ENCODE results near the gene HOXC4. TPM values are rescaled to one million over a fixed set of nuclear protein-coding genes. Genes with fewer than 3 reads are reported as not detected.

Gene HOXC4
- total RNA-seq, 2 donors from 2014 or later = not detected

DNA sequence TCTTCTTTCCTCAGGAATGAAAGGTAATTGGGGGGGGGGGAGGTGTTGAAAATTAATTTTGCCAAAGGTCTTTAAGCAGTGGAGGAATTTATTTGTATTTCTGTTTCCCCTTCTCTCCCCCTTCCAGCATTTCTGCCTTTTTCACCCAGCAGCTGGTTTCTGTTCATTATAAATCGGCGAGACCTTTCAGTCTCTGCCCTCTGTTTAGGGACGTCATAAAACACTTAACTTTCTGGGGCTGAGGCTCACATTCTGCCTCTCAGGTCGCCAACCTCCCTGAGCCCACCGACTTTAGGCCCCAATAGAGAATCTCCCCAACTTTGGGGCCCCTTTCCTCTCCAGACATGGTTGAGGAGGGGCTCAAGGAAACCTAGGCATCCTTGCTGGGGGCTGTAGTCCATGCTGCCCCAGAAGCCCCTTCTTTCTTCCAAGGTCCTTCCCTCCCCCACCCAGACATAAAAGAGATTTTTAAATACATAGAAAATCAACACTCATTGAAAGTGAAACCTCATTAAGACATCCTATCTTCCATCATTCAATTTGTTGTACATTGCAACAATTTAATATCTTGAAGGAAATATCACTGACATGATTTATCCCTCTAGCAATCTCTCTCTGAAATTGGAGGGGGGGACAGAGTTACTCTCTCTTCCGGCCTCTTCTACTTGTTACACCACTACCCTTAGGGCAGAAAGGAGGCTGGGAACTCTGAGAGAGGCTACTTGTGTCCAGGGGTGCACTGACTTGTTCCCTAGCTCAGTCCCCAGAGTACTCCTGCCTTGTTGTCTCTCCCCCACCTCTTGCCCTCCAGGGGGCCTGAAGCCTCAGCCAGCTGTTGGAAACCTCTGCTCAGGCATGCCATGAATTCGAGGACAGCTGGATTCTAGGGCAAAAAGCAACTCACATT lies 27.9 kb upstream of the HOXC4 start:
- Histone ChIP-seq H3K36me3 (no peaks in the 10 kb centered on the region), H3K27ac (no peak overlapping the region), H3K9me3 (no peaks in the 10 kb centered on the region), H3K9ac (ENCODE audit: low read depth in 2 of 2, low read length in 2 of 2) (no peak overlapping the region), H3K4me3 (no peak overlapping the region), H3K27me3 (peaks cover 92% of the 10 kb centered on the region), H3K4me1 (no peaks in the 10 kb centered on the region)
- TF ChIP-seq CTCF (IDR thresholded peaks at IDR 0.05) = no peak
- intact Hi-C loops (cut with DNase I) = loop anchor here (5.0 kb wide), 1 partner anchor 177 kb away; no protein-coding TSS in a partner anchor
- DNase-seq = no peak

DNA sequence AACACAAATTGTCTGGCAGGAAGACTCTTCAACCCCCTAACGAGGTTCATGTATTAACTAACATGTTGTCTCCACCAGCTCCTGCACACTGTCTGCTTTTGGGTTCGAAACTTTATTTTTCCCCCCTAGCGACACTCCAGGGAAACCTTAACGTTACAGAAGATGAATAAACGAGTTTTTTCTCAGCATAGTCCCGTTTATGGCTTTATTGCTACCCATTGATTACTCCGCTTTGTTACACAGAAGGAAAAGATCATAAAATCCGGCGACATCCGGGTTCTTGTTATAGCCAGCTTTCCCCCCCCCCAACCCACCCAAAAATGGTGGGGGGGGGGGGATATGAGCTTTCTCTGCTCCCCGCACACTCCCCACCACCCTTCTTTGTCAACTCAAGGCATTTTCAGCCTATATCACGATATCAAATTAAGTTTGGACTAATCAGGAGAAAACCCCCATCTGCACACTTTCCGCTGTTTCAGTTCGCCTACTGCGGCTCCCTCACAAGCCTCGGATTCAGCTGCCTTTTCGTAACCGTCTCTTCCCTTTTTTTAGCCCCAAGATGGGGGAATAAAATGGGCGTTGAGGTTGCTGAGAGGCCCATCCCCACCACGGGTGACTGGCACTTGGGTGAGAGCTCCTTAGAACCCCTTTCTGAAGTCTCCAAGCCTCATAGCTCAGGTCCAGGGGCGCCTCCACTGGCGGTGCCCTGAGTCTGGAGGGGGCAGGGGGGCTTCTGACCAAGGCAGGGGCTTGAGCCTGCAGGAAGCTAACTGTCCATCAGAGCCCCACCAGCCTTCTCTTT lies 26.8 kb upstream of the HOXC4 start:
- no peak for TF ChIP-seq CTCF (IDR thresholded peaks at IDR 0.05)
- Histone ChIP-seq H3K27ac (no peak overlapping the region), H3K9ac (ENCODE audit: low read depth in 2 of 2, low read length in 2 of 2) (no peak overlapping the region), H3K9me3 (no peaks in the 10 kb centered on the region), H3K27me3 (peaks cover 92% of the 10 kb centered on the region), H3K36me3 (no peaks in the 10 kb centered on the region), H3K4me3 (no peak overlapping the region), H3K4me1 (no peaks in the 10 kb centered on the region)
- intact Hi-C loops (cut with DNase I) = loop anchor here (5.0 kb wide), 1 partner anchor 175 kb away; no protein-coding TSS in a partner anchor
- DNase-seq = no peak

DNA sequence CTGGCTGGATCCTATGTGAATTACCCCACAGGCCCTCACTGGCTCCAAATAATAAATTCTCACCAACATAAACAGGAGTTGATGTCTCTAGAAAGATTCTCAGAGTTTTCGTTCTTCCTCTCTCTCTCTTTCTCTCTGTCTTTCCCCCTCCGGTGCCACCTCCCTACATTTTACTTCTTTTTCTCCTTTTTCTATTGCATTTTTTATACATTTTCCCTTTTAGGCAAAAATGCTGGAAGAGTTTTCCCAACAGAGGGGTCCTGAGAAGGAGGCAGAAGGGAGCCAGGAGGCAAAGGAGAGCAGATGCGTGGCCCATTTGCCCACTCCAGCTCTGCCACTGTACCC lies 26.2 kb upstream of the HOXC4 start:
- Histone ChIP-seq H3K4me1 (no peaks in the 10 kb centered on the region), H3K36me3 (no peaks in the 10 kb centered on the region), H3K4me3 (no peak overlapping the region), H3K27me3 (peaks cover 92% of the 10 kb centered on the region), H3K27ac (no peak overlapping the region), H3K9me3 (no peaks in the 10 kb centered on the region), H3K9ac (ENCODE audit: low read depth in 2 of 2, low read length in 2 of 2) (no peak overlapping the region)
- TF ChIP-seq CTCF (IDR thresholded peaks at IDR 0.05) = no peak
- intact Hi-C loops (cut with DNase I) = loop anchor here (5.0 kb wide), 1 partner anchor 175 kb away; no protein-coding TSS in a partner anchor
- no peak for DNase-seq

DNA sequence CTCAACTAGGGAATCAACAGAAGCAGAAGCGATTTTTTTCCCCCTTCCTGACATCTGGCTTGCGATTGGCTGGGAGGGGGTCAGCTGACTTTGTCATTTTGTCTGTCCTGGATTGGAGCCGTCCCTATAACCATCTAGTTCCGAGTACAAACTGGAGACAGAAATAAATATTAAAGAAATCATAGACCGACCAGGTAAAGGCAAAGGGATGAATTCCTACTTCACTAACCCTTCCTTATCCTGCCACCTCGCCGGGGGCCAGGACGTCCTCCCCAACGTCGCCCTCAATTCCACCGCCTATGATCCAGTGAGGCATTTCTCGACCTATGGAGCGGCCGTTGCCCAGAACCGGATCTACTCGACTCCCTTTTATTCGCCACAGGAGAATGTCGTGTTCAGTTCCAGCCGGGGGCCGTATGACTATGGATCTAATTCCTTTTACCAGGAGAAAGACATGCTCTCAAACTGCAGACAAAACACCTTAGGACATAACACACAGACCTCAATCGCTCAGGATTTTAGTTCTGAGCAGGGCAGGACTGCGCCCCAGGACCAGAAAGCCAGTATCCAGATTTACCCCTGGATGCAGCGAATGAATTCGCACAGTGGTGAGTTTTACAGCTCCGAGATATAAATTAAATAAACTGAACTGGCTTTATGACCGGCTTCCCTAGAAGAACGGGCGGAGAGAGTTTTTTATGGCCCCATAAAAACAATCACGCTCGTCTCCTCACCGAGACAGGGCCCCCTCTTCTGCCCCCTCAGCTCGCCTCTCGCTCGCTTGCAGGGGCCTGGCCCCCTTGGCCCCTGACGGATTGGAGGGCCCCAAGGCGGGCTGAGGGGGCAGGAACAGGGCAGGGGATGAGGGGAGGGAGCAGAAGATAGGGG lies 25.1 kb upstream of the HOXC4 start, which contains the start of gene HOXC6:
Gene HOXC6, plus strand, starts transcription at position 127 of the 888 bp plus-strand sequence. Its CDS starts 82 bp downstream, at position 209.
- DNase-seq = no peak
- intact Hi-C loops (cut with DNase I) = loop anchor here (5.0 kb wide), 1 partner anchor 174 kb away; no protein-coding TSS in a partner anchor
- Histone ChIP-seq H3K4me3 (no peak within 1 kb of the TSS), H3K4me1 (no peaks in the 10 kb centered on the region), H3K36me3 (no peaks in the 10 kb centered on the region), H3K27ac (no peak within 1 kb of the TSS), H3K9ac (ENCODE audit: low read depth in 2 of 2, low read length in 2 of 2) (peak within 1 kb of the TSS in 1 of 2 donors; percentile 18), H3K9me3 (no peaks in the 10 kb centered on the region), H3K27me3 (peaks cover 93% of the 10 kb centered on the region)
- no peak for TF ChIP-seq CTCF (IDR thresholded peaks at IDR 0.05)

Measured in colonic mucosa (tissue), 4 donors.